SK-N-SH treated with all-trans-retinoic acid at 6 μM for 48 hours (cell line): ENCODE results near the gene SEL1L.
A peak's percentile ranks its signal among the peaks of the same experiment; 100 is the strongest.
"Not testable (repeated sequence)": the region's sequence is repeated elsewhere in the genome, so short reads cannot be mapped to it uniquely, and the experiment has no call there.

Source experiments
- ATAC-seq: fragments of 200-7000 bp; cut with Tn5 transposase; 3 replicates; pipeline ENCODE4 v1.9.1; 2020; ENCODE audit warnings: mild to moderate bottlenecking, moderate library complexity
- CSDC2 ChIP-seq: fragments of 250-450 bp; sonication (Bioruptor Pico); IDR thresholded peaks from 2 replicates; pipeline ENCODE4 v1.5.0; 2020; ENCODE audit warnings: mild to moderate bottlenecking, moderate library complexity
- CSRNP3 ChIP-seq: fragments of 250-450 bp; sonication (Bioruptor Pico); IDR thresholded peaks from 2 replicates; pipeline ENCODE4 v1.5.1; 2021; ENCODE audit warnings: mild to moderate bottlenecking, moderate library complexity
- GLIS3 ChIP-seq: fragments of 250-450 bp; sonication (Bioruptor Pico); IDR thresholded peaks from 2 replicates; pipeline ENCODE4 v1.5.0; 2020; ENCODE audit warnings: mild to moderate bottlenecking, moderate library complexity
- OSR1 ChIP-seq: fragments of 250-450 bp; sonication (Bioruptor Pico); IDR thresholded peaks from 2 replicates; pipeline ENCODE4 v1.8.0; 2022; ENCODE audit warnings: moderate library complexity, mild to moderate bottlenecking, inconsistent platforms
- PATZ1 ChIP-seq: fragments of 250-450 bp; sonication (Bioruptor Pico); IDR thresholded peaks from 2 replicates; pipeline ENCODE4 v1.8.0; 2020; ENCODE audit warnings: mild to moderate bottlenecking, moderate library complexity, borderline replicate concordance
- POU6F1 ChIP-seq: fragments of 250-450 bp; sonication (Bioruptor Pico); IDR thresholded peaks from 2 replicates; pipeline ENCODE4 v1.8.0; 2021; ENCODE audit warnings: low read depth, mild to moderate bottlenecking, moderate library complexity, borderline replicate concordance
- TCF4 ChIP-seq: fragments of 250-450 bp; sonication (Bioruptor Pico); IDR thresholded peaks from 2 replicates; pipeline ENCODE4 v1.8.0; 2021; ENCODE audit warnings: mild to moderate bottlenecking, moderate library complexity, borderline replicate concordance
- TOX ChIP-seq: fragments of 250-450 bp; sonication (Bioruptor Pico); IDR thresholded peaks from 2 replicates; pipeline ENCODE4 v1.8.0; 2021; ENCODE audit warnings: mild to moderate bottlenecking, moderate library complexity, borderline replicate concordance
- ZFP3 ChIP-seq: fragments of 250-450 bp; sonication (Bioruptor Pico); IDR thresholded peaks from 2 replicates; pipeline ENCODE4 v1.5.0; 2020; ENCODE audit warnings: mild to moderate bottlenecking, moderate library complexity
- ZFP30 ChIP-seq: fragments of 450-650 bp; formaldehyde crosslinking; IDR thresholded peaks from 2 replicates; pipeline ENCODE4 v1.5.0; 2022; ENCODE audit warnings: mild to moderate bottlenecking, moderate library complexity
- ZNF565 ChIP-seq: fragments of 450-650 bp; formaldehyde crosslinking; conservative IDR thresholded peaks from 2 replicates; pipeline ENCODE4 v1.5.0; 2020; ENCODE audit warnings: low read depth, mild to moderate bottlenecking, moderate library complexity
- ZNF70 ChIP-seq: fragments of 450-650 bp; formaldehyde crosslinking; IDR thresholded peaks from 2 replicates; pipeline ENCODE4 v1.5.0; 2020; ENCODE audit warnings: mild to moderate bottlenecking, moderate library complexity
- TF ChIP-seq, protein P1 (sequence below): fragments of 250-450 bp; sonication (Bioruptor Pico); IDR thresholded peaks from 2 replicates; pipeline ENCODE4 v1.5.1; 2020; ENCODE audit warnings: low read depth, mild to moderate bottlenecking, moderate library complexity

Gene SEL1L

GRCh38 chr14:81462356-81462755, 71.3 kb downstream of the SEL1L start:
- not testable (repeated sequence) for ATAC-seq

- no peak for TF ChIP-seq TCF4
- no peak for ATAC-seq
Observed at GRCh38 chr14:81459912-81460311, 73.7 kb downstream of the SEL1L start.

DNA sequence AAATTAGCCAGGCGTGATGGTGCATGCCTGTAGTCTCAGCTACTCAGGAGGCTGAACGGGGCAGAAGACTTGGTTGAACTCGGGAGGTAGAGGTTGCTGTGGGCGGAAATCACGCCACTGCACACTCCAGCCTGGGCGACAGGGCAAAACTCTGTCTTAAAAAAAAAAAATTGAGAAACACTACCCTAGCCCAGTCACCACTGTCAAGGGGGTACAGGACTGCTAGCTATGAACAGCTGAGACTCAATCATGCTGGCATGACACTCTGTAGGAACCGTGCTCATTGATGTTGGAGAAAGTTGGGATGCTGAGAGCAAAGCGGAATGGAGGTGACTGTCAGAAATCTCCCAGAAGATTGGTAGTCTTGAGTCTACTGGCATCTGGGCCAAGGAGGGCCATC, 75.3 kb downstream of the SEL1L start:
- ATAC-seq = no peak
- TF ChIP-seq CSRNP3 (CRISPR knock-in tag) = no peak
- TF ChIP-seq, protein P1, sequence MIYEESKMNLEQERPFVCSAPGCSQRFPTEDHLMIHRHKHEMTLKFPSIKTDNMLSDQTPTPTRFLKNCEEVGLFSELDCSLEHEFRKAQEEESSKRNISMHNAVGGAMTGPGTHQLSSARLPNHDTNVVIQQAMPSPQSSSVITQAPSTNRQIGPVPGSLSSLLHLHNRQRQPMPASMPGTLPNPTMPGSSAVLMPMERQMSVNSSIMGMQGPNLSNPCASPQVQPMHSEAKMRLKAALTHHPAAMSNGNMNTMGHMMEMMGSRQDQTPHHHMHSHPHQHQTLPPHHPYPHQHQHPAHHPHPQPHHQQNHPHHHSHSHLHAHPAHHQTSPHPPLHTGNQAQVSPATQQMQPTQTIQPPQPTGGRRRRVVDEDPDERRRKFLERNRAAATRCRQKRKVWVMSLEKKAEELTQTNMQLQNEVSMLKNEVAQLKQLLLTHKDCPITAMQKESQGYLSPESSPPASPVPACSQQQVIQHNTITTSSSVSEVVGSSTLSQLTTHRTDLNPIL (CRISPR knock-in tag) = no peak
- TF ChIP-seq OSR1 (CRISPR knock-in tag) = no peak
- TF ChIP-seq CSDC2 (CRISPR knock-in tag) = no peak
- TF ChIP-seq ZFP3 = no peak
- no peak for TF ChIP-seq POU6F1 (CRISPR knock-in tag)
- no peak for TF ChIP-seq ZFP30 (CRISPR knock-in tag)
- no peak for TF ChIP-seq PATZ1
- TF ChIP-seq, all 23 proteins: peak for 0

GRCh38 chr14:81455390-81455789, 78.3 kb downstream of the SEL1L start:
- ATAC-seq = no peak
- TF ChIP-seq ZFP3 (no peak), GLIS3 (CRISPR knock-in tag) (no peak), ZNF565 (CRISPR knock-in tag) (no peak), TCF4 (no peak)
- TF ChIP-seq, all 23 proteins: peak for 0

DNA sequence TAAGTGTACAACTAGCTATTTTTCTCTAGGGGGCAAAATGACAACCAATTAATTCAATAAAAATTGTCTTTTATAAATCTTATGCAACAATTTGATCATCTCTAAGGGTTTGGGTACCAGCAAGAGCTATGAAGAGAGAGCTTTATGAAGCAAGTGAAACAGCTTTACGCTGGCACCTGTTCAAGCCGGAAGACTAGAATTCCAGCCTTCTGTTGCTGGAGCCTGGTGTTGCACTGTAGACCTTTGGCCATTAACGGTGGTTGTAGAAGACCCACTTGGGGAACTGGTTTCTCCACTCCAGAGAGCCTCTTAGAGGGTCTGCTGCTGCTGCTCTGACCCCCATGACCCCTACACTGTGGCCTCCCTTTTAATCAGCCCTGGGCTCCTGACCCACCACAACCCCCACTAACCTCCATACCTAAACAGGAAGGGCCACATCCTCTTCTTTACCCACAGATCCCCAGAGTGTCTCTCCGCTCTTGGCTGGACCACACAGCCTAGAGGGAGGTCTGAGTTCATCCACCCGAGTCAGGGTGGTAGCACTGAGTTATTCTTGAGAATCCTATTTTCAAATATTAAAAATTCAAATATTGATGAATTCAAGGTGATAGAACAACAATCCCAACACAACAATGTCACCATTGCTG, 79.0 kb downstream of the SEL1L start:
- no peak for ATAC-seq
- no peak for TF ChIP-seq POU6F1 (CRISPR knock-in tag)
- no peak for TF ChIP-seq OSR1 (CRISPR knock-in tag)

GRCh38 chr14:81453166-81453766, 80.4 kb downstream of the SEL1L start:
- TF ChIP-seq TOX (CRISPR knock-in tag) (no peak), ZNF70 (CRISPR knock-in tag) (no peak)
- peak; percentile 90 for ATAC-seq
